Activated B cell treated with CpG ODN at 0.5 μM for 24 hours (primary cell): ENCODE measurements around the gene CD8A. TPM values are rescaled to one million over a fixed set of nuclear protein-coding genes. Genes with fewer than 3 reads are reported as not detected.

Source experiments
- ATAC-seq: fragments of 200-7000 bp; cut with Tn5 transposase; one replicate; pipeline ENCODE4 v1.10.0; 2021; ENCODE audit warnings: low read depth, mild to moderate bottlenecking, moderate library complexity
- CTCF ChIA-PET: fragments of 350-600 bp; sonication (Branson Sonifier 250); formaldehyde crosslinking; loops from one replicate; lab custom pipeline; 2021; ENCODE audit warnings: antibody characterized with exemption; lab: Charles Lee
- POLR2A ChIA-PET: fragments of 350-600 bp; sonication (Branson Sonifier 250); formaldehyde crosslinking; loops from one replicate; lab custom pipeline; 2021; ENCODE audit warnings: antibody characterized with exemption; lab: Charles Lee
- DNase-seq: peaks from one replicate; pipeline ENCODE4 v3.0.0; 2022
- H3K27ac Mint-ChIP-seq: one replicate; pipeline ENCODE4 v1.8.0; 2020; ENCODE audit warnings: mixed read lengths
- H3K27me3 Mint-ChIP-seq: one replicate; pipeline ENCODE4 v1.8.0; 2021; ENCODE audit warnings: mixed read lengths
- H3K36me3 Mint-ChIP-seq: one replicate; pipeline ENCODE4 v1.8.0; 2021; ENCODE audit warnings: low read depth, mixed read lengths
- H3K4me1 Mint-ChIP-seq: one replicate; pipeline ENCODE4 v1.8.0; 2021; ENCODE audit warnings: mixed read lengths
- H3K4me3 Mint-ChIP-seq: one replicate; pipeline ENCODE4 v1.8.0; 2020; ENCODE audit warnings: mild to moderate bottlenecking, mixed read lengths
- H3K9me3 Mint-ChIP-seq: one replicate; pipeline ENCODE4 v1.8.0; 2020; ENCODE audit warnings: mixed read lengths
- CTCF ChIP-seq: fragments of 200-600 bp; IDR thresholded peaks from one replicate; pipeline ENCODE4 v1.8.0; 2022; ENCODE audit warnings: antibody characterized with exemption, mild to moderate bottlenecking
- intact Hi-C: fragments of 100-400 bp; cut with micrococcal nuclease; formaldehyde crosslinking; loops from one replicate; pipeline ENCODE4 v1.15.1; 2024
- total RNA-seq: library from RNA; stranded (reverse); gene quantifications from 2 replicates; pipeline ENCODE4 v1.2.3, GENCODE V29; 2022

Gene CD8A
- total RNA-seq, 1 donor from 2014 or later = 0.18 TPM

GRCh38 chr2:86787736-86788135 is 3.0 kb downstream of the CD8A start:
- no peak overlapping the region for H3K27ac Mint-ChIP-seq
- H3K4me3 Mint-ChIP-seq = no peak overlapping the region
- H3K4me1 Mint-ChIP-seq = peaks cover 40% of the 10 kb centered on the region
- intact Hi-C loops = no loop called here
- POLR2A ChIA-PET = no interaction called here
- TF ChIP-seq CTCF = no peak
- ATAC-seq = no peak
- no peaks in the 10 kb centered on the region for H3K9me3 Mint-ChIP-seq
- CTCF ChIA-PET = no interaction called here
- peaks cover 26% of the 10 kb centered on the region for H3K27me3 Mint-ChIP-seq
- no peak for DNase-seq
- no peaks in the 10 kb centered on the region for H3K36me3 Mint-ChIP-seq

GRCh38 chr2:86786001-86786536 is 4.6 kb downstream of the CD8A start:
- TF ChIP-seq CTCF = no peak
- H3K4me3 Mint-ChIP-seq = no peak overlapping the region
- peaks cover 35% of the 10 kb centered on the region for H3K4me1 Mint-ChIP-seq
- H3K27me3 Mint-ChIP-seq = peaks cover 14% of the 10 kb centered on the region
- H3K9me3 Mint-ChIP-seq = no peaks in the 10 kb centered on the region
- ChIA-PET CTCF (no interaction called here), POLR2A (no interaction called here)
- H3K27ac Mint-ChIP-seq = no peak overlapping the region
- no peak for DNase-seq
- ATAC-seq = no peak
- H3K36me3 Mint-ChIP-seq = no peaks in the 10 kb centered on the region
- intact Hi-C loops = no loop called here

GRCh38 chr2:86785456-86785855 is 5.3 kb downstream of the CD8A start:
- no peak for DNase-seq
- no peak for TF ChIP-seq CTCF
- no peak overlapping the region for H3K4me3 Mint-ChIP-seq
- peak overlapping the region; percentile 24 for H3K27ac Mint-ChIP-seq
- no peaks in the 10 kb centered on the region for H3K9me3 Mint-ChIP-seq
- peaks cover 10% of the 10 kb centered on the region for H3K27me3 Mint-ChIP-seq
- no peaks in the 10 kb centered on the region for H3K36me3 Mint-ChIP-seq
- ChIA-PET CTCF (no interaction called here), POLR2A (no interaction called here)
- H3K4me1 Mint-ChIP-seq = peaks cover 32% of the 10 kb centered on the region
- intact Hi-C loops = no loop called here
- no peak for ATAC-seq

GRCh38 chr2:86783615-86784339 is 6.9 kb downstream of the CD8A start:
- Mint-ChIP-seq H3K36me3 (no peaks in the 10 kb centered on the region), H3K27ac (peak overlapping the region; percentile 62), H3K9me3 (no peaks in the 10 kb centered on the region), H3K27me3 (peaks cover 2% of the 10 kb centered on the region), H3K4me3 (peak overlapping the region; percentile 39), H3K4me1 (peaks cover 23% of the 10 kb centered on the region)
- ChIA-PET POLR2A (interaction anchor here (0.5 kb wide), 1 partner anchor 16 kb away, joined by 4 read pairs; no protein-coding TSS in a partner anchor), CTCF (interaction anchor here (1.2 to 1.6 kb wide), 2 partner anchors 21 to 24 kb away, joined by 3 to 4 read pairs; no protein-coding TSS in a partner anchor)
- ATAC-seq = peak; percentile 87
- TF ChIP-seq CTCF = no peak
- no peak for DNase-seq
- intact Hi-C loops = no loop called here

GRCh38 chr2:86782748-86783147 is 8.0 kb downstream of the CD8A start:
- no peak for TF ChIP-seq CTCF
- Mint-ChIP-seq H3K27ac (no peak overlapping the region), H3K4me3 (no peak overlapping the region), H3K4me1 (peaks cover 23% of the 10 kb centered on the region), H3K27me3 (peaks cover 2% of the 10 kb centered on the region), H3K9me3 (no peaks in the 10 kb centered on the region), H3K36me3 (no peaks in the 10 kb centered on the region)
- ChIA-PET CTCF (interaction anchor here (1.1 kb wide), 1 partner anchor 18 kb away, joined by 3 read pairs; no protein-coding TSS in a partner anchor), POLR2A (no interaction called here)
- DNase-seq = no peak
- intact Hi-C loops = no loop called here
- ATAC-seq = no peak
